ENCODE measurements around the gene LMO4.

The LMO4 gene, protein sequence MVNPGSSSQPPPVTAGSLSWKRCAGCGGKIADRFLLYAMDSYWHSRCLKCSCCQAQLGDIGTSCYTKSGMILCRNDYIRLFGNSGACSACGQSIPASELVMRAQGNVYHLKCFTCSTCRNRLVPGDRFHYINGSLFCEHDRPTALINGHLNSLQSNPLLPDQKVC

DNA sequence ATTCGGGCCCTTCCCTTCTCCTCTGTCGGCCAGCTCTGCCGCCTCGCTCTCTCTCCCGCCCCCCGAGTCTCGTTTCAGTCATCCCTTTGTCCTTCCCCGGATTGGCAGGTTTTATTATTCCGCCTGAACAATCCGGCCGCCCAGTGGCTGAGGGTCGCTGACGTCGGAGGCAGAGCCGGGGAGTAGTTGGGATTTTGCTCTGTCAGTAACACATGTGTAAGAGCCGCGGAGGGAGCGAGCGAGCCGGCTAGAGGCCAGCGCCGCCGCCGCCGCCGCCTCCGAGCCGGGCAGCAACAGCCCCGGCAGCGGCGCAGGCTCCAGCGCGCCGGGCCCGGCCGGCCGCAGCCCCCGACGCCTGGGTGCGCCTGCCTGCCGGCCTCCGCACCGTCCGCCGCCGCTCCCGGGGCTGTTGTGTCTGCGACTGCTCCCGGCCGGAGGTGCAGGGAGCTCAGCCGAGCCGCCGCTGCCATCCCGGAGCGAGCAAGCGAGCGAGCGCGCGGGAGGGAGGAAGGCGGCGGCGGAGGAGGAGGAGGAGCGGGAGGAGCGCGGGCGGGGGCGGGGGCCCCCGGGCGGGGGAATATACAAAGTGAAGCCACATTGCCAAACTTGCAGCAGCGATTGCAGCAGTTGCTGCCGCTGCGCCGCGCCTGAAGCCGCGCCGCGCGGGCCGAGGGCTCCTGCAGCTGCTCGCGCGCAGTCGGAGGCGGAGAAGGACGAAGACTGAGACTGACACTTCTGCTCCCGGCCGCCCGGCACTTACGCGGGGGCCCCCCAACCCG lies at the start of gene LMO4:
Gene LMO4, plus strand, starts transcription at position 609 of the 779 bp plus-strand sequence. CDS start 3,136 bp downstream, outside the sequence.
- TF ChIP-seq, protein P1, sequence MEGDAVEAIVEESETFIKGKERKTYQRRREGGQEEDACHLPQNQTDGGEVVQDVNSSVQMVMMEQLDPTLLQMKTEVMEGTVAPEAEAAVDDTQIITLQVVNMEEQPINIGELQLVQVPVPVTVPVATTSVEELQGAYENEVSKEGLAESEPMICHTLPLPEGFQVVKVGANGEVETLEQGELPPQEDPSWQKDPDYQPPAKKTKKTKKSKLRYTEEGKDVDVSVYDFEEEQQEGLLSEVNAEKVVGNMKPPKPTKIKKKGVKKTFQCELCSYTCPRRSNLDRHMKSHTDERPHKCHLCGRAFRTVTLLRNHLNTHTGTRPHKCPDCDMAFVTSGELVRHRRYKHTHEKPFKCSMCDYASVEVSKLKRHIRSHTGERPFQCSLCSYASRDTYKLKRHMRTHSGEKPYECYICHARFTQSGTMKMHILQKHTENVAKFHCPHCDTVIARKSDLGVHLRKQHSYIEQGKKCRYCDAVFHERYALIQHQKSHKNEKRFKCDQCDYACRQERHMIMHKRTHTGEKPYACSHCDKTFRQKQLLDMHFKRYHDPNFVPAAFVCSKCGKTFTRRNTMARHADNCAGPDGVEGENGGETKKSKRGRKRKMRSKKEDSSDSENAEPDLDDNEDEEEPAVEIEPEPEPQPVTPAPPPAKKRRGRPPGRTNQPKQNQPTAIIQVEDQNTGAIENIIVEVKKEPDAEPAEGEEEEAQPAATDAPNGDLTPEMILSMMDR (IDR thresholded peaks at IDR 0.05; ENCODE audit: borderline replicate concordance, insufficient read depth, low read depth, low read length): no peak
- H3K4me3 ChIP-seq (ENCODE audit: low read depth, low read length): peak within 1 kb of the TSS; percentile 66

DNA sequence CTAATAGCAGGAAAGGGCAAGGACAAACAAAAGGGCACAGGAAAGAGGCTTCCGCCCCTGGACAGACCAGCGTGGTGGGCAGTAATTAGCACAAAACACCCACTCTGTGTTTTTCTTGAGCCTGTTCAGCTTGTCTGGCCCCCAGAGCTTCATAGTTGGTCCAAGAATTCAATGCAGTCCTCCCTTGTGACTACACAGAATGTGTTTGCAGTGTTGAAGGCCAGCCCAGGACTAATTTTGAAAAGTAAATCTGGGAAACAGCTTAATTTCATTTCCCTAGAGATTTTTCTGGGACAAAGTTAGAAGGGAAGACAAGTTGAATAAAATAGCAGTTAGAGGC lies 49.2 kb upstream of the LMO4 start:
- no peak overlapping the region for H3K4me3 ChIP-seq (ENCODE audit: low read depth, low read length)

DNA sequence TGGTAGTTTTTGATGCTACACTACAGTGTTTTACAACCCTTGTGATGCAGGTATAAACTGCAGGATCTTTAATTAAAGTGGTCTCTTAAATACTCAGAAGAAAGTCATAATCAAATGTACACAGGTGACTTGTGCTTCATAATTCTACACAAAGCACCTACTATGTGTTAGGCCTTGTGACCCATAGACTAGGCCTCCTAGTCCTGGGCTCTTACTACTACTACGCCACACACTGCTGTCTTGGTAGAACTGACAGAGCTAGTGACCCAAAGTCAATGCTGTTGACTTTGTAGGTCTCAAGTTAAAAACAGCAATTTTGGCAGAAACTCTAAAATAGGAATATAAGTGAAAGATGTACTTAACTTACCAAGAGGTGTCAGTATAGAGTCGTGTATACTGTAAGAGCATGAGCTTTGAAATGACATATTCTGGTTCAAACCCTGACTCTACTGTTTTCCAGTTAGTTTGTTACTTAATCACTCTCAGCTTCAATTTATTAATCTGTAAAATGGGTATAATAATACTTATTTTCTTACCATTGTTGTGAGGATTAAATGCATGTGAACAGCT lies 48.6 kb upstream of the LMO4 start:
- H3K4me3 ChIP-seq (ENCODE audit: low read depth, low read length): no peak overlapping the region
- TF ChIP-seq, protein P1 (IDR thresholded peaks at IDR 0.05; ENCODE audit: borderline replicate concordance, insufficient read depth, low read depth, low read length): no peak

More for the DNA sequence above, 49.2 kb upstream of the LMO4 start:
- TF ChIP-seq, protein P1 (IDR thresholded peaks at IDR 0.05; ENCODE audit: borderline replicate concordance, insufficient read depth, low read depth, low read length): no peak

DNA sequence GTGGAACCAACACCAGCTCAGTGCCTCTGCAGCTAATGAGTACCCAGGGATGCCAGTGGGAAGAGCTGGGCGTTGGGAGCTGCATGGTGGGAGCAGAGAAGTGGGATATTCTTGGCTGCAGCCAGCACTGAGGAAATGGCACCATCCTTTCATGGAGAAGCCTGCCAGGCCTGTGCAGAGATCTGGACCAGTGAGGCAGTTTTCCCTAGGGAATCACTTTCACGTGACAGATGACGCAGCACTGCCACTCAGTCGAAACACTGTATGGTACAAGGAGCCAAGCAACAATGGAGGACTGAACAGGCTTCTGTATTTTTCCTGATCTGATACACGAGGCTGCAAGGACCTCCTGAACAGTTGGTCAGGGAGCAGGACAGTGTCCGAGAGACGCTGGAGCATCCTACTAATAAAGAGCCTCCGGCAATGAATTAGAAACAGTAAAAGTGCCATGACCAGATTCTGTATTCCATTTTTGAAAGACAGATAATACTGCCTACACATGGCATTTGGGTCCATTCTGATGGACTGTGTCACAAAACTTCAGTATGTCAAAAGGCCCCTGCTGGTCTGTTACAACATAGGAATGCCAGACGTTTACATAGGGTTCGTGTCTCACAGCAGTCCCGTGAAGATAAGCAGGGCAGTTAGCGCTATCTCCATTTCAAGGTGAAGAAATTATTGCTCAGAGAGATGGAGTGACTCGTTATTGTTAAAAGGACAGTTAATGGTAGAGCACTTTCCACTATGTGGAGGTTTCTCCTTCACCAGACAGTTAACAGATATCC lies 44.0 kb upstream of the LMO4 start:
- no peak overlapping the region for H3K4me3 ChIP-seq (ENCODE audit: low read depth, low read length)
- TF ChIP-seq, protein P1 (IDR thresholded peaks at IDR 0.05; ENCODE audit: borderline replicate concordance, insufficient read depth, low read depth, low read length): no peak

DNA sequence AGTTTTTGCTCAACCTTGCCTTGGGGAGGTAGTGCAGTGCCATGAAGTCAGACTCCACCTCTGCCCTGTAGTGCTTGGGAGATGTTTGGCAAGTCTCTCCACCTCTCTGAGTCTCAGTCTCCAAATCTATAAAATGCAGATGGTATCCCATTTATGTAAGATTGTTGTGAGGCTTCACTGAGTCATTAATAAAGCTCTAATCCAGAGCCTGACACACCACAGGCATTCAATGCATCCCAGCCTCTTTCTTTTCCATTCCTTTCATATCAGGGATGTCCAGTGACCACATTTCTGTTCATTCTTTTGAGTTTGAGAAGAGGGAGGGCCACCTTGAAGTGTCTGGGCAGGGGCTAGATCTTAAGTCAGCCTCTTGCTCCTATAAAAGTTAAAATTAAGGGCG lies 37.6 kb upstream of the LMO4 start:
- TF ChIP-seq, protein P1 (IDR thresholded peaks at IDR 0.05; ENCODE audit: borderline replicate concordance, insufficient read depth, low read depth, low read length): no peak
- no peak overlapping the region for H3K4me3 ChIP-seq (ENCODE audit: low read depth, low read length)

DNA sequence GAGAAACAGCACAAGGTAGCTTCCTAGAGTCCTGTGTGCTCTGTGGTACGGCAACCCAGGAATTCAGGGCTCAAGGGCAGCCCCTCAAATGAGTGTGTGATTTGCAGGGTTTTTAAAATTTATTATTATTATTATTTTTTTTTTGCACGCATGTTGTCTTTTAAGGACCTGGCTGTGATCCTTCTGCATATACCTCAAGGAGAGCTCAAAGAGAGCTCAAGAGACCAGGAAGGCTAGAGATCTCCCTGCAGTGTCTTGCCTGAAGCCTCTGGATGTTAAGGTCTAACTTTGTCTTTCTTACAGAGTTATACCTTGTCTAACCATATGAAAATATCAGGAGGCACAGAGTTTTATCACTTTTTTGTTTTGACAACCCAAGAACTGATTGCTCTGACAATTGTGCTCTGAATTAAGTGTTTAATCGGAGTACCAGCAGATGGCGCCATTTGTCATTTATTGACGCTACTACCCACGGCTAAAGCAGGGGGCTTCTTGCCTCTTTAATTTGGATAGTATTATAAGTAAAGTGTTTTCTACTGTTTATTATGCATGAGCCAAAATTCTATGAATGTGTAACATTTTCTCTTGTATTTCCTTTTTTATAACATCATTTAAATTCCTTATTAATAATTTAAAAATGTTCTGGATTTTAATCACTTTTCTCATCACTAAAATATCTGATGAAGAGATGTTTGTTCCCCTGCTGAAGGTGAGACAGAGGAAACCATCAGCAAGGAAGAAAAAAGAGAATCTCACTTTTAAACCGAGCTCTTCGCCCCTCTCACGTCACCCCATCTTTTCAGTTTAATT lies 35.8 kb upstream of the LMO4 start:
- H3K4me3 ChIP-seq (ENCODE audit: low read depth, low read length): no peak overlapping the region
- TF ChIP-seq, protein P1 (IDR thresholded peaks at IDR 0.05; ENCODE audit: borderline replicate concordance, insufficient read depth, low read depth, low read length): peak; percentile 42; the same call in 1 of the 2 replicates

Measured in GM12875 (cell line).